Right cardiac atrium (tissue), 5 donors: Measurements from ENCODE around the gene TBX6. TPM values are rescaled to one million over a fixed set of nuclear protein-coding genes. Genes with fewer than 3 reads are reported as not detected.

Experiments used
- ATAC-seq, 2 donors: fragments of 200-7000 bp; cut with Tn5 transposase; one replicate each; pipeline versions ENCODE4 v1.8.0 to v1.9.1; 2020; ENCODE audit warnings: moderate library complexity in 2 of 2, mild to moderate bottlenecking in 1 of 2
- DNase-seq, 3 donors: peaks; one replicate each; pipeline ENCODE4 v3.0.0-alpha.2; 2020
- H3K27ac ChIP-seq: one replicate; pipeline ENCODE4 v1.5.1; 2013; ENCODE audit warnings: mild to moderate bottlenecking, low read length, control low read depth, moderate library complexity
- H3K27me3 ChIP-seq: one replicate; pipeline ENCODE4 v1.6.1; 2013; ENCODE audit not compliant: control insufficient read depth, insufficient read depth
- H3K4me1 ChIP-seq: one replicate; pipeline ENCODE4 v1.6.1; 2013; ENCODE audit warnings: low read length; ENCODE audit not compliant: control insufficient read depth, insufficient read depth
- H3K4me3 ChIP-seq: one replicate; pipeline ENCODE4 v1.5.1; 2013; ENCODE audit warnings: low read length, control low read depth
- H3K9me3 ChIP-seq: one replicate; pipeline ENCODE4 v1.6.1; 2013; ENCODE audit warnings: low read length; ENCODE audit not compliant: control insufficient read depth
- WGBS: extraction: QIAGEN DNeasy Blood & Tissue Kit; methylation state at CpG from one replicate; pipeline ENCODE4 v1.1.7; 2013; 5-methylcytosine and 5-hydroxymethylcytosine counted together
- intact Hi-C, 4 donors: fragments of 100-400 bp; cut with DNase I; formaldehyde crosslinking; loops; one replicate each; pipeline versions ENCODE4 v1.11.0 to v1.14.0; 2022 to 2023
- polyA plus RNA-seq: library from polyadenylated mRNA; stranded (reverse); fragments of 200-250 nt; gene quantifications from one replicate; pipeline ENCODE4 v1.2.3, GENCODE V29; 2013
- total RNA-seq, 4 donors: library from RNA; stranded (reverse); fragmentation: NEBNext Ultra II Directional; extraction: Animal tissue kit (Norgen Biotek cat#: 25700); gene quantifications; one replicate each; pipeline ENCODE4 v1.2.1, GENCODE V29; 2021
- donor health status: healthy with polysubstance abuse.
- donor health status: DM: no; HTN: yes; CAD: no.
- donor health status: DM: no; HTN: no; CAD: no.
- donor health status: DM: no; HTN: yes; CAD: no; lungs with severe emphysema.
- donor health status: DM: yes; HTN: yes; CAD: no.

TBX6 gene
- total and polyA plus RNA-seq, 5 donors = 0.67 to 1.2 (median 0.93) TPM

- H3K27me3 ChIP-seq = no peaks in the 10 kb centered on the region
- H3K4me3 ChIP-seq = no peak overlapping the region
- DNase-seq = peak in 2 of 3 donors; percentile 25 to 56
- H3K27ac ChIP-seq = no peak overlapping the region
- intact Hi-C loops = no loop called here
- peak; percentile 1 for ATAC-seq
- H3K9me3 ChIP-seq = no peaks in the 10 kb centered on the region
- 78% methylated on average over 18 of the region's 18 CpGs for WGBS
- no peaks in the 10 kb centered on the region for H3K4me1 ChIP-seq
Measured at GRCh38 chr16:30084096-30084815, 7.5 kb downstream of the TBX6 start.

GRCh38 chr16:30083216-30084055 lies 8.3 kb downstream of the TBX6 start:
- Histone ChIP-seq H3K9me3 (no peaks in the 10 kb centered on the region), H3K27ac (no peak overlapping the region), H3K4me1 (no peaks in the 10 kb centered on the region), H3K27me3 (no peaks in the 10 kb centered on the region), H3K4me3 (no peak overlapping the region)
- intact Hi-C loops = no loop called here
- DNase-seq = peak in 2 of 3 donors; percentile 50 to 52
- ATAC-seq = no peak
- WGBS = 91% methylated on average over 24 of the region's 24 CpGs

- ATAC-seq = no peak
- Histone ChIP-seq H3K4me3 (no peak overlapping the region), H3K27ac (no peak overlapping the region), H3K9me3 (no peaks in the 10 kb centered on the region), H3K27me3 (no peaks in the 10 kb centered on the region), H3K4me1 (no peaks in the 10 kb centered on the region)
- intact Hi-C loops = no loop called here
- 87% methylated on average over 20 of the region's 20 CpGs for WGBS
- no peak for DNase-seq
Measured at GRCh38 chr16:30082545-30083090, 9.1 kb downstream of the TBX6 start.

- ATAC-seq (no peak), DNase-seq (peak in 1 of 3 donors; percentile 48)
- Histone ChIP-seq H3K27ac (no peak overlapping the region), H3K4me1 (no peaks in the 10 kb centered on the region), H3K4me3 (no peak overlapping the region), H3K9me3 (no peaks in the 10 kb centered on the region), H3K27me3 (no peaks in the 10 kb centered on the region)
- intact Hi-C loops = no loop called here
- WGBS = 83% methylated on average over 7 of the region's 7 CpGs
Measured at GRCh38 chr16:30079480-30079879, 12.2 kb downstream of the TBX6 start.

- no peak for DNase-seq
- Histone ChIP-seq H3K9me3 (no peaks in the 10 kb centered on the region), H3K4me3 (no peak overlapping the region), H3K27me3 (no peaks in the 10 kb centered on the region), H3K27ac (no peak overlapping the region), H3K4me1 (no peaks in the 10 kb centered on the region)
- 78% methylated on average over 7 of the region's 7 CpGs for WGBS
- intact Hi-C loops = no loop called here
- ATAC-seq = no peak
Measured at GRCh38 chr16:30078744-30079143, 13.0 kb downstream of the TBX6 start.

GRCh38 chr16:30077656-30078055 lies 14.1 kb downstream of the TBX6 start:
- no peak overlapping the region for H3K4me3 ChIP-seq

GRCh38 chr16:30076276-30076791 lies 15.4 kb downstream of the TBX6 start:
- Histone ChIP-seq H3K4me3 (peak overlapping the region; percentile 82), H3K4me1 (no peaks in the 10 kb centered on the region), H3K9me3 (no peaks in the 10 kb centered on the region), H3K27me3 (no peaks in the 10 kb centered on the region), H3K27ac (peak overlapping the region; percentile 38)
- ATAC-seq (peak; percentile 16 to 42), DNase-seq (peak; percentile 36 to 75 (median 66))
- WGBS = 1% methylated on average over 33 of the region's 33 CpGs
- intact Hi-C loops = no loop called here

More at GRCh38 chr16:30077656-30078055, 14.1 kb downstream of the TBX6 start:
- intact Hi-C loops = no loop called here
- ATAC-seq = no peak
- Histone ChIP-seq H3K27me3 (no peaks in the 10 kb centered on the region), H3K9me3 (no peaks in the 10 kb centered on the region), H3K4me1 (no peaks in the 10 kb centered on the region), H3K27ac (no peak overlapping the region)
- peak in 1 of 3 donors; percentile 5 for DNase-seq
- WGBS = 70% methylated on average over 6 of the region's 6 CpGs

GRCh38 chr16:30075503-30076275 lies 16.0 kb downstream of the TBX6 start, which contains the start of gene PPP4C:
Gene PPP4C (plus strand): TSS chr16:30075994. CDS start chr16:30076378, 384 bp downstream.
- ATAC-seq (peak; percentile 92 to 94), DNase-seq (peak; percentile 93 to 97 (median 96))
- Histone ChIP-seq H3K27ac (peak within 1 kb of the TSS; percentile 42), H3K4me1 (no peaks in the 10 kb centered on the region), H3K27me3 (no peaks in the 10 kb centered on the region), H3K4me3 (peak within 1 kb of the TSS; percentile 82), H3K9me3 (no peaks in the 10 kb centered on the region)
- intact Hi-C loops = no loop called here
- 2% methylated on average over 67 of the region's 67 CpGs for WGBS

- intact Hi-C loops = no loop called here
- Histone ChIP-seq H3K27ac (no peak overlapping the region), H3K27me3 (no peaks in the 10 kb centered on the region), H3K4me1 (peaks cover 13% of the 10 kb centered on the region), H3K9me3 (no peaks in the 10 kb centered on the region), H3K4me3 (no peak overlapping the region)
- no peak for ATAC-seq
- DNase-seq = no peak
Measured at GRCh38 chr16:30070490-30070889, 21.2 kb downstream of the TBX6 start.

GRCh38 chr16:30069611-30070462 lies 21.9 kb downstream of the TBX6 start:
- peak in 2 of 3 donors; percentile 78 to 81 for DNase-seq
- intact Hi-C loops = no loop called here

More at GRCh38 chr16:30069611-30070462, 21.9 kb downstream of the TBX6 start:
- H3K9me3 ChIP-seq = no peaks in the 10 kb centered on the region
- peaks cover 13% of the 10 kb centered on the region for H3K4me1 ChIP-seq
- H3K27me3 ChIP-seq = no peaks in the 10 kb centered on the region
- H3K27ac ChIP-seq = peak overlapping the region; percentile 10
- no peak for ATAC-seq
- WGBS = 52% methylated on average over 31 of the region's 31 CpGs
- no peak overlapping the region for H3K4me3 ChIP-seq
